Fibroblast of lung (primary cell): ENCODE measurements around the gene CLTA. TPM values are rescaled to one million over a fixed set of nuclear protein-coding genes. Genes with fewer than 3 reads are reported as not detected.
A peak's percentile ranks its signal among the peaks of the same experiment; 100 is the strongest.

Source experiments
- DNase-seq, 2 donors: peaks; one replicate each; pipeline versions ENCODE4 v3.0.0 to v3.0.0-alpha.2; 2010; ENCODE audit warnings: low read depth in 2 of 2
- H2AFZ ChIP-seq: 2 replicates; pipeline ENCODE4 v1.5.1; 2012; ENCODE audit warnings: low read length, control low read depth, inconsistent platforms
- H3K27ac ChIP-seq: 2 replicates; pipeline ENCODE4 v1.5.1; 2011; ENCODE audit warnings: low read length, control low read depth; ENCODE audit not compliant: insufficient read depth
- H3K27me3 ChIP-seq: 2 replicates; pipeline ENCODE4 v1.5.1; 2011; ENCODE audit warnings: mild to moderate bottlenecking, low read length; ENCODE audit not compliant: control insufficient read depth, insufficient read depth
- H3K36me3 ChIP-seq: 2 replicates; pipeline ENCODE4 v1.5.1; 2011; ENCODE audit warnings: low read length; ENCODE audit not compliant: control insufficient read depth, insufficient read depth
- H3K4me1 ChIP-seq: 2 replicates; pipeline ENCODE4 v1.5.1; 2011; ENCODE audit warnings: low read length; ENCODE audit not compliant: control insufficient read depth, insufficient read depth; ENCODE audit errors: extremely low read depth
- H3K4me2 ChIP-seq: 2 replicates; pipeline ENCODE4 v1.5.1; 2011; ENCODE audit warnings: low read length, control low read depth; ENCODE audit not compliant: insufficient read depth; ENCODE audit errors: extremely low read depth
- H3K4me3 ChIP-seq, 4 experiments: fragments of 200-600 bp in 1 of 4; sonication (generic) in 1 of 4; replicated peaks in 1 of 4; 2 replicates each; pipeline ENCODE4 v1.5.1; 2011 to 2016; ENCODE audit warnings: low read length in 4 of 4, low read depth in 3 of 4, mild to moderate bottlenecking in 3 of 4, control low read depth in 2 of 4, inconsistent platforms in 1 of 4, mixed read lengths in 1 of 4; ENCODE audit not compliant: insufficient read depth in 1 of 4; ENCODE audit errors: control extremely low read depth in 1 of 4
- H3K79me2 ChIP-seq: 2 replicates; pipeline ENCODE4 v1.5.1; 2012; ENCODE audit warnings: mild to moderate bottlenecking, low read length, inconsistent platforms; ENCODE audit not compliant: control insufficient read depth, insufficient read depth
- H3K9ac ChIP-seq: 2 replicates; pipeline ENCODE4 v1.5.1; 2011; ENCODE audit warnings: mild to moderate bottlenecking, low read length, control low read depth; ENCODE audit not compliant: insufficient read depth
- H3K9me3 ChIP-seq: 2 replicates; pipeline ENCODE4 v1.5.1; 2012; ENCODE audit warnings: low read depth, low read length; ENCODE audit not compliant: control insufficient read depth, insufficient read depth
- H4K20me1 ChIP-seq: 2 replicates; pipeline ENCODE4 v1.5.1; 2011; ENCODE audit warnings: low read length; ENCODE audit not compliant: control insufficient read depth, insufficient read depth; ENCODE audit errors: extremely low read depth
- EZH2 ChIP-seq: IDR thresholded peaks from 2 replicates; pipeline ENCODE4 v1.5.1; 2012; ENCODE audit warnings: low read length, control low read depth, mild to moderate bottlenecking; ENCODE audit errors: missing control alignments
- polyA plus RNA-seq, 2 donors: library from polyadenylated mRNA; depleted of rRNA in 1 of 2; stranded (reverse) in 1 of 2; unstranded in 1 of 2; fragments of >200 nt; gene quantifications; 2 replicates each; pipeline ENCODE4 v1.2.1, GENCODE V29; 2011 to 2012; ENCODE audit warnings: missing spikeins in 1 of 2
- total RNA-seq: library from RNA; depleted of rRNA; stranded (reverse); fragments of >200 nt; gene quantifications from 2 replicates; pipeline ENCODE4 v1.2.1, GENCODE V29; 2014
- TF ChIP-seq, protein P1 (sequence below), 2 donors: IDR thresholded peaks in 1 of 2; conservative IDR thresholded peaks in 1 of 2; 1 replicate in 1 of 2; 2 replicates in 1 of 2; pipeline ENCODE4 v1.5.1; 2011 to 2012; ENCODE audit warnings: low read length in 2 of 2, control low read depth in 1 of 2, inconsistent platforms in 1 of 2, low read depth in 1 of 2, mild to moderate bottlenecking in 1 of 2

Gene CLTA
- total and polyA plus RNA-seq, 2 donors (not counting 1 experiment from before 2014, with no cell fraction given) = 238 to 341 TPM

DNA sequence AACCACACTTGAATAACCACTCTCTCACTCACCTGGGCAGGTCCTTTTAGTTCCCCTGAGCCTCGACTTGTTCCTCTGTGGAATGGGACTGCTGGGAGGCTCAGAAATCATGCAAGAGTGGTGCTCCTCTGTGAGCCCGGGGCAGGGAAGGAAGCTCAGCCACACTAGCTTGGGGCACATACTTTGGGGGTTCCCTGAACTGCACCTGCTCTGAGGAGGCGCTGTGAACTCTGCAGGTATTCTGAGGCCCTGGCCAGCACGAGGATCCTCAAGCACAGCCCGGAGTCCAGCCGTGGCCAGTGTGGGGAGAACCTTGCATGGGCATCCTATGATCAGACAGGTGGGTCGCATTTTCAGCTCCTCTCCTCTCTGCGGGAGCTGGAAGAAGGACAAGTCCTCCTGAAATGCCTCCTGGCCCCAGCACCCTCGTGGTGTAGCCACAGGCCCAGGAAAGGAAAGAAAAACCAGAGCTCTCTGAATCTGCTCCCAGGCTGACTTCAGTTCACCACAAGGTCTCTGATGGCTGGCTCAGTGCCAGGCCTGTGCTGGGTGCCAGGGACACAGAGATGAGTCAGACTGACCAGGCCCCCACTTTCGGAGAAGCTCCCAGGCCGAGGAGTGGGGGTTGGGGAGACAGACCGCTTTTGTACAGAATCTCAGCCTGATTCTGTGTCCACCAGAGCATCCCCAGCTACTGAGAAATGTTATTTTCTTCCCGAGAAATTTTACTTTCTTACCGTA, 42.2 kb upstream of the CLTA start:
- Histone ChIP-seq H4K20me1 (no peaks in the 10 kb centered on the region), H3K4me1 (peaks cover 13% of the 10 kb centered on the region), H3K36me3 (peaks cover 3% of the 10 kb centered on the region), H3K9me3 (no peaks in the 10 kb centered on the region), H3K27ac (peak overlapping the region; percentile 64), H3K4me3 (peak overlapping the region in 1 of 4 experiments; percentile 3), H3K4me2 (peak overlapping the region; percentile 48), H3K79me2 (no peaks in the 10 kb centered on the region), H3K27me3 (no peaks in the 10 kb centered on the region), H2AFZ (no peak overlapping the region), H3K9ac (no peak overlapping the region)
- TF ChIP-seq, protein P1, sequence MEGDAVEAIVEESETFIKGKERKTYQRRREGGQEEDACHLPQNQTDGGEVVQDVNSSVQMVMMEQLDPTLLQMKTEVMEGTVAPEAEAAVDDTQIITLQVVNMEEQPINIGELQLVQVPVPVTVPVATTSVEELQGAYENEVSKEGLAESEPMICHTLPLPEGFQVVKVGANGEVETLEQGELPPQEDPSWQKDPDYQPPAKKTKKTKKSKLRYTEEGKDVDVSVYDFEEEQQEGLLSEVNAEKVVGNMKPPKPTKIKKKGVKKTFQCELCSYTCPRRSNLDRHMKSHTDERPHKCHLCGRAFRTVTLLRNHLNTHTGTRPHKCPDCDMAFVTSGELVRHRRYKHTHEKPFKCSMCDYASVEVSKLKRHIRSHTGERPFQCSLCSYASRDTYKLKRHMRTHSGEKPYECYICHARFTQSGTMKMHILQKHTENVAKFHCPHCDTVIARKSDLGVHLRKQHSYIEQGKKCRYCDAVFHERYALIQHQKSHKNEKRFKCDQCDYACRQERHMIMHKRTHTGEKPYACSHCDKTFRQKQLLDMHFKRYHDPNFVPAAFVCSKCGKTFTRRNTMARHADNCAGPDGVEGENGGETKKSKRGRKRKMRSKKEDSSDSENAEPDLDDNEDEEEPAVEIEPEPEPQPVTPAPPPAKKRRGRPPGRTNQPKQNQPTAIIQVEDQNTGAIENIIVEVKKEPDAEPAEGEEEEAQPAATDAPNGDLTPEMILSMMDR (conservative IDR thresholded peaks at IDR 0.05 in 1 of 2, IDR thresholded peaks at IDR 0.05 in 1 of 2; ENCODE audit: low read depth in 1 of 2, low read length in 2 of 2) = no peak
- TF ChIP-seq EZH2 = no peak
- DNase-seq = peak; percentile 97 to 99

DNA sequence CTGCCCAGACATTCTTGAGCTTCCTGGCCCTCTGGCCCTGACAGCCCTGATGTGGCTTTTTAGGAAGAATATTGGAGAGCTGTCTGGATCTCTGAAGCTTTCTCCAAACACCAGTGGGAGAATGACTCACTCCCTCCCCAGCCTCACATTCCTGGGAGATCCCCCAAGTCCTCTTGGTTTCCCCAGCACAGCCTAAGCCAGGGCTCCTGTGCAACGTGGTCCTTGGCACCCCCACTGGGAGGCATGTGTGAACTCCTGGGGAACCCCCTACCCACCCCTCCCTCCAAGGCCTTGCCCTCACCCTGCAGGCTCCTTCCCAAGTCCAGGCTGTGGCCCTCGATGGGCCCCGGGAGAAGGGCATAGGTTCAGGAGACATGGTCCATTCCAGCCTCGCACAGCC, 41.5 kb upstream of the CLTA start:
- peak overlapping the region in 3 of 4 experiments; percentile 2 to 4 (median 3) for H3K4me3 ChIP-seq
- no peaks in the 10 kb centered on the region for H3K9me3 ChIP-seq
- H3K36me3 ChIP-seq = peaks cover 3% of the 10 kb centered on the region
- peaks cover 13% of the 10 kb centered on the region for H3K4me1 ChIP-seq
- no peak overlapping the region for H3K9ac ChIP-seq
- H3K27ac ChIP-seq = peak overlapping the region; percentile 64
- DNase-seq = peak; percentile 68 to 89
- peak overlapping the region; percentile 75 for H3K4me2 ChIP-seq
- H2AFZ ChIP-seq = no peak overlapping the region
- TF ChIP-seq EZH2 = no peak
- TF ChIP-seq, protein P1 (conservative IDR thresholded peaks at IDR 0.05 in 1 of 2, IDR thresholded peaks at IDR 0.05 in 1 of 2; ENCODE audit: low read depth in 1 of 2, low read length in 2 of 2) = no peak
- no peaks in the 10 kb centered on the region for H3K79me2 ChIP-seq
- H3K27me3 ChIP-seq = no peaks in the 10 kb centered on the region
- H4K20me1 ChIP-seq = no peaks in the 10 kb centered on the region

DNA sequence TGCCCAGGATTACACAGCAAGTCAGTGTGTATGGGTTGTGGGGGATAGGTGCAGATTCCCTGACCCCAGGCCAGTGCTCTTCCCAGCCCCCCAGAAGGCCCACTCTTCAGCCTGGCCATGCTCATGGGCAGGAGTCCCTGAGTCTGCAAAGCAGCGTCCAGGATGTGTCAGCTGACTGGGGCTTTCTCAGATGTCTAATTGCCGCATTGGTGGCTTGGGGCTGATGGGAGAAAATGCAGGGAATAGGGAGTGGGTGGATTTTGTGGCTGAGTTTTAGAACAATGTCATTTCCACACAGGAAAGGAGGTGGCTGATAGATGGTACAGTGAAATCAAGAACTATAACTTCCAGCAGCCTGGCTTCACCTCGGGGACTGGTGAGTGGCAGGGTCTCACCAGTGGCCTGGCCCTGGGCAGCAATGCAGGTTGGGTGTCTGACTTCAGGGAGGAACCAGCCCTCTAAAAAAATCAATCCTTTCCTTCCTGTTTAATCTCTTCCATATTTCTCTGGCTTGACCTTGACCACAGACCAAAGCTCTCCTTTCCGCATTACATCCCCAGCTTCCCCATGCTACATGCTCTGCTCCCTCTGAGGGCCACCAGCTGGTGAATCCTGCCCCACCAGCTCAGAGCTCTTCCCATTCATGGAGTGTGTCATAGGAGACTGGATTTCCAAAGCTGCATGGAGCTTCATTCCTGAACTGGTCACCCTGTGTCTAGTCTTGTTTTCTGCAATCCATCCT, 40.0 kb upstream of the CLTA start:
- H3K4me2 ChIP-seq = no peak overlapping the region
- H2AFZ ChIP-seq = no peak overlapping the region
- peak in 1 of 2 donors; percentile 63 for DNase-seq
- no peak overlapping the region for H3K9ac ChIP-seq
- TF ChIP-seq EZH2 = no peak
- TF ChIP-seq, protein P1 (conservative IDR thresholded peaks at IDR 0.05 in 1 of 2, IDR thresholded peaks at IDR 0.05 in 1 of 2; ENCODE audit: low read depth in 1 of 2, low read length in 2 of 2) = no peak
- no peaks in the 10 kb centered on the region for H3K9me3 ChIP-seq
- no peaks in the 10 kb centered on the region for H4K20me1 ChIP-seq
- H3K27ac ChIP-seq = no peak overlapping the region
- peaks cover 20% of the 10 kb centered on the region for H3K4me1 ChIP-seq
- no peak overlapping the region for H3K4me3 ChIP-seq
- H3K36me3 ChIP-seq = peaks cover 3% of the 10 kb centered on the region
- H3K79me2 ChIP-seq = no peaks in the 10 kb centered on the region
- no peaks in the 10 kb centered on the region for H3K27me3 ChIP-seq
